Endothelial cell of umbilical vein (primary cell): ENCODE data around the gene FMO1. TPM values are rescaled to one million over a fixed set of nuclear protein-coding genes. Genes with fewer than 3 reads are reported as not detected.

Experiments used
- BruUV-seq: library from RNA; stranded (reverse); fragments of 400-500 nt; replicated peaks from 2 replicates; lab custom pipeline; 2021; lab: Mats Ljungman, UMichigan
- CTCF ChIA-PET: fragments of 300-600, 350-600 bp; sonication (Branson Sonifier 250); formaldehyde crosslinking; loops from one replicate; lab custom pipeline; 2021; ENCODE audit warnings: antibody characterized with exemption, inconsistent platforms; lab: Charles Lee
- POLR2A ChIA-PET: fragments of 300-600, 350-600 bp; sonication (Branson Sonifier 250); formaldehyde crosslinking; loops from one replicate; lab custom pipeline; 2021; ENCODE audit warnings: antibody characterized with exemption, inconsistent platforms; lab: Charles Lee
- DNase-seq: peaks from one replicate; pipeline ENCODE4 v3.0.0-alpha.2; 2011; ENCODE audit warnings: low read depth, low spot score
- FAIRE-seq: peaks from 2 replicates; lab custom pipeline; 2011; peaks lifted over from hg19 to GRCh38; lab: Jason Lieb, UNC
- H2AFZ ChIP-seq: 2 replicates; pipeline ENCODE4 v1.6.0; 2012; ENCODE audit warnings: low read depth, low read length, control low read depth, inconsistent platforms
- H3K27ac ChIP-seq: 2 replicates; pipeline ENCODE4 v1.5.1; 2011; ENCODE audit warnings: low read depth, mild to moderate bottlenecking, control low read depth, low read length, moderate library complexity; ENCODE audit not compliant: insufficient read depth
- H3K27me3 ChIP-seq, 2 experiments: 2 replicates each; pipeline versions ENCODE4 v1.6.0 to v1.6.1; 2011; ENCODE audit warnings: low read length in 2 of 2, mixed read lengths in 1 of 2; ENCODE audit not compliant: control insufficient read depth in 2 of 2, insufficient read depth in 2 of 2
- H3K36me3 ChIP-seq, 2 experiments: 2 replicates in 1 of 2; 3 replicates in 1 of 2; pipeline ENCODE4 v1.5.1; 2011; ENCODE audit warnings: low read length in 2 of 2, mild to moderate bottlenecking in 1 of 2, moderate library complexity in 1 of 2; ENCODE audit not compliant: control insufficient read depth in 2 of 2, insufficient read depth in 2 of 2; ENCODE audit errors: extremely low read depth in 1 of 2
- H3K4me1 ChIP-seq: 3 replicates; pipeline ENCODE4 v1.5.1; 2011; ENCODE audit warnings: mild to moderate bottlenecking, low read length; ENCODE audit not compliant: control insufficient read depth, insufficient read depth; ENCODE audit errors: extremely low read depth
- H3K4me2 ChIP-seq: 2 replicates; pipeline ENCODE4 v1.6.1; 2011; ENCODE audit warnings: low read length, control low read depth, mixed read lengths; ENCODE audit not compliant: insufficient read depth
- H3K4me3 ChIP-seq, 3 experiments: fragments of 200-600 bp in 1 of 3; sonication (generic), shearing (Covaris generic) in 1 of 3; replicated peaks in 1 of 3; 2 replicates each; pipeline ENCODE4 v1.5.1; 2011 to 2016; ENCODE audit warnings: control low read depth in 3 of 3, low read length in 3 of 3, mild to moderate bottlenecking in 2 of 3, inconsistent platforms in 1 of 3, low read depth in 1 of 3, moderate library complexity in 1 of 3; ENCODE audit not compliant: insufficient read depth in 1 of 3
- H3K79me2 ChIP-seq: 2 replicates; pipeline ENCODE4 v1.6.0; 2012; ENCODE audit warnings: low read length, inconsistent platforms; ENCODE audit not compliant: control insufficient read depth, insufficient read depth
- H3K9ac ChIP-seq: replicated peaks from 2 replicates; pipeline ENCODE3; 2011; ENCODE audit warnings: low read length, control low read depth; ENCODE audit not compliant: insufficient read depth; ENCODE audit errors: extremely low read depth
- H3K9me1 ChIP-seq: replicated peaks from 3 replicates; pipeline ENCODE4 v1.6.0; 2011; ENCODE audit warnings: mild to moderate bottlenecking, low read length; ENCODE audit not compliant: control insufficient read depth, insufficient read depth; ENCODE audit errors: extremely low read depth
- H3K9me3 ChIP-seq: replicated peaks from 2 replicates; pipeline ENCODE4 v1.5.1; 2012; ENCODE audit warnings: low read length, inconsistent platforms; ENCODE audit not compliant: control insufficient read depth, insufficient read depth
- H4K20me1 ChIP-seq: replicated peaks from 2 replicates; pipeline ENCODE3; 2011; ENCODE audit warnings: mild to moderate bottlenecking, low read length; ENCODE audit not compliant: control insufficient read depth, insufficient read depth; ENCODE audit errors: extremely low read depth
- EZH2 ChIP-seq: IDR thresholded peaks from 2 replicates; pipeline ENCODE4 v1.6.1; 2012; ENCODE audit warnings: borderline replicate concordance, low read depth, mild to moderate bottlenecking, moderate library complexity, low read length, inconsistent platforms; ENCODE audit not compliant: severe bottlenecking
- FOS ChIP-seq: IDR thresholded peaks from 2 replicates; pipeline ENCODE4 v1.6.1; 2011; ENCODE audit warnings: mild to moderate bottlenecking, low read length, moderate library complexity, borderline replicate concordance; ENCODE audit not compliant: insufficient read depth
- GATA2 ChIP-seq: IDR thresholded peaks from 2 replicates; pipeline ENCODE4 v1.7.0; 2011; ENCODE audit warnings: low read depth, mild to moderate bottlenecking, moderate library complexity, mixed read lengths, low read length; ENCODE audit not compliant: insufficient read length, insufficient read depth
- JUN ChIP-seq: IDR thresholded peaks from 2 replicates; pipeline ENCODE4 v1.6.1; 2011; ENCODE audit warnings: borderline replicate concordance, low read depth; ENCODE audit not compliant: insufficient read length, insufficient read depth
- MYC ChIP-seq: IDR thresholded peaks from one replicate; pipeline ENCODE4 v1.6.1; 2011; ENCODE audit warnings: mild to moderate bottlenecking, low read depth, low read length
- POLR2A ChIP-seq: IDR thresholded peaks from 2 replicates; pipeline ENCODE4 v1.6.1; 2012; ENCODE audit warnings: low read depth, mild to moderate bottlenecking, control low read depth, low read length
- POLR2AphosphoS5 ChIP-seq: IDR thresholded peaks from 2 replicates; pipeline ENCODE4 v1.6.1; 2012; ENCODE audit warnings: low read depth, mild to moderate bottlenecking, control low read depth, low read length, moderate library complexity; ENCODE audit not compliant: insufficient read depth
- dilution Hi-C: fragments of 300-500 bp; cut with MboI; formaldehyde crosslinking; loops from one replicate; pipeline ENCODE4 v1.15.0; 2019; ENCODE audit warnings: low sequenced_read_pairs; ENCODE audit not compliant: extremely low pct_ligation_motif_present
- intact Hi-C: fragments of 100-400 bp; cut with micrococcal nuclease; formaldehyde crosslinking; loops from one replicate; pipeline ENCODE4 v1.10.0; 2022
- polyA plus RNA-seq, 4 experiments: library from polyadenylated mRNA; depleted of rRNA in 3 of 4; stranded (reverse) in 3 of 4; unstranded in 1 of 4; fragments of >200 nt; gene quantifications; 2 replicates each; pipeline versions ENCODE4 v1.2.1 to v1.2.3, GENCODE V29; 2011 to 2012; ENCODE audit warnings: missing spikeins in 1 of 4
- total RNA-seq: library from RNA; stranded (reverse); gene quantifications from 2 replicates; pipeline ENCODE4 v1.2.3, GENCODE V29; 2021
- TF ChIP-seq, protein P1 (sequence below): IDR thresholded peaks from 2 replicates; pipeline ENCODE4 v1.6.1; 2011; ENCODE audit not compliant: insufficient read depth, insufficient read length
- TF ChIP-seq, protein P2 (sequence below), 2 donors: IDR thresholded peaks; 1 replicate in 1 of 2; 2 replicates in 1 of 2; pipeline ENCODE4 v1.5.1; 2011; ENCODE audit warnings: low read length in 2 of 2, mild to moderate bottlenecking in 2 of 2, moderate library complexity in 2 of 2, control low read depth in 1 of 2, inconsistent platforms in 1 of 2, low read depth in 1 of 2; ENCODE audit not compliant: insufficient read depth in 1 of 2; ENCODE audit errors: extremely low read depth in 1 of 2

FMO1 gene
- total and polyA plus RNA-seq, 2 donors (not counting 3 experiments of a cell fraction or from before 2014, with no cell fraction given), result not detected

DNA sequence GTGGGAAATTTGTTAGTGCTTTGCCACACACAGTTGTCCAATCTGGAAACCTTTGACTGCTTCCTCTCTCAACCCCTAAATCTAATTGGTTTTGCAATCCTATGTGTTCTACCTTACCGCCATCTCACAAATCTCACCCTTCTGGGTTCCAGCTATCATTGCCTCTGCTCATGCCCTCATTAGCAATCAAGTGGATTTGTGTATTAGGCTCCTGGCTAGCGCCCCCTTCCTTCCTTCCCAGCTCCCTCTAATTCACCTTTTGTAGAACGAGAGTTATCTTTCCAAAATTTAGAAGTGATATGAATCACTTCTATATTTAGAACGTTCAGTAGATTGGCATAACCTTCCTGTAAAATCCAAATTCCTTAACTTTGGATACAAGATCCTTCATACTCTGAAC lies 18.6 kb downstream of the FMO1 start:
- dilution Hi-C loops, result no loop called here
- no peak for DNase-seq
- no peak for FAIRE-seq
- ChIA-PET POLR2A (no interaction called here), CTCF (no interaction called here)
- no peaks in the 10 kb centered on the region for H3K9me1 ChIP-seq
- no peaks in the 10 kb centered on the region for H3K36me3 ChIP-seq
- no peaks in the 10 kb centered on the region for H3K27me3 ChIP-seq
- H3K4me1 ChIP-seq, result no peaks in the 10 kb centered on the region
- BruUV-seq, result no TSS peak
- H3K4me3 ChIP-seq, result no peak overlapping the region
- H3K27ac ChIP-seq, result no peak overlapping the region
- intact Hi-C loops, result no loop called here
- H2AFZ ChIP-seq, result no peak overlapping the region
- H3K9me3 ChIP-seq, result no peaks in the 10 kb centered on the region
- H4K20me1 ChIP-seq, result no peaks in the 10 kb centered on the region
- H3K4me2 ChIP-seq, result no peak overlapping the region
- no peak for TF ChIP-seq POLR2A
- TF ChIP-seq FOS, result no peak
- TF ChIP-seq, protein P1, sequence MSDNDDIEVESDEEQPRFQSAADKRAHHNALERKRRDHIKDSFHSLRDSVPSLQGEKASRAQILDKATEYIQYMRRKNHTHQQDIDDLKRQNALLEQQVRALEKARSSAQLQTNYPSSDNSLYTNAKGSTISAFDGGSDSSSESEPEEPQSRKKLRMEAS, result no peak
- TF ChIP-seq EZH2, result no peak
- TF ChIP-seq MYC, result no peak
- TF ChIP-seq GATA2, result no peak
- no peak for TF ChIP-seq JUN
- no peak overlapping the region for H3K9ac ChIP-seq
- no peaks in the 10 kb centered on the region for H3K79me2 ChIP-seq

DNA sequence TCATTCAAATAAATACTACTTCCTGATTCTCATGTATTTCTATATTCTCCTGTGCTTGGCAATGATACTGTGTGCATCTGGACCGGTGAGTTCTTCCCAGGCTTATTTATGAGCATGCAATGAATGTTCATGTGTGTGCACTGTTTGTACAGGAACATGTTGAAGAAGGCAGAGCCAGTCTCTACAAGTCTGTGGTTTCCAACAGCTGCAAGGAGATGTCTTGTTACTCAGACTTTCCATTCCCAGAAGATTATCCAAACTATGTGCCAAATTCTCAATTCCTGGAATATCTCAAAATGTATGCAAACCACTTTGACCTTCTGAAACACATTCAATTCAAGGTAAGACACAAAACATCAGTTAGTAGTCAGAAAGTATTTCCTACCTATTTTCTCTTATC lies 19.1 kb downstream of the FMO1 start:
- no peak overlapping the region for H3K27ac ChIP-seq
- H2AFZ ChIP-seq, result no peak overlapping the region
- no peak overlapping the region for H3K9ac ChIP-seq
- dilution Hi-C loops, result no loop called here
- no peaks in the 10 kb centered on the region for H3K27me3 ChIP-seq
- no peaks in the 10 kb centered on the region for H3K36me3 ChIP-seq
- DNase-seq, result no peak
- intact Hi-C loops, result no loop called here
- FAIRE-seq, result no peak
- TF ChIP-seq, protein P2, sequence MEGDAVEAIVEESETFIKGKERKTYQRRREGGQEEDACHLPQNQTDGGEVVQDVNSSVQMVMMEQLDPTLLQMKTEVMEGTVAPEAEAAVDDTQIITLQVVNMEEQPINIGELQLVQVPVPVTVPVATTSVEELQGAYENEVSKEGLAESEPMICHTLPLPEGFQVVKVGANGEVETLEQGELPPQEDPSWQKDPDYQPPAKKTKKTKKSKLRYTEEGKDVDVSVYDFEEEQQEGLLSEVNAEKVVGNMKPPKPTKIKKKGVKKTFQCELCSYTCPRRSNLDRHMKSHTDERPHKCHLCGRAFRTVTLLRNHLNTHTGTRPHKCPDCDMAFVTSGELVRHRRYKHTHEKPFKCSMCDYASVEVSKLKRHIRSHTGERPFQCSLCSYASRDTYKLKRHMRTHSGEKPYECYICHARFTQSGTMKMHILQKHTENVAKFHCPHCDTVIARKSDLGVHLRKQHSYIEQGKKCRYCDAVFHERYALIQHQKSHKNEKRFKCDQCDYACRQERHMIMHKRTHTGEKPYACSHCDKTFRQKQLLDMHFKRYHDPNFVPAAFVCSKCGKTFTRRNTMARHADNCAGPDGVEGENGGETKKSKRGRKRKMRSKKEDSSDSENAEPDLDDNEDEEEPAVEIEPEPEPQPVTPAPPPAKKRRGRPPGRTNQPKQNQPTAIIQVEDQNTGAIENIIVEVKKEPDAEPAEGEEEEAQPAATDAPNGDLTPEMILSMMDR (IDR thresholded peaks at IDR 0.05; ENCODE audit: extremely low read depth in 1 of 2, insufficient read depth in 1 of 2, low read depth in 1 of 2, low read length in 2 of 2), result no peak
- TF ChIP-seq MYC (no peak), GATA2 (no peak), POLR2AphosphoS5 (no peak), JUN (no peak), FOS (no peak), POLR2A (no peak), EZH2 (no peak)
- TF ChIP-seq, protein P1, result no peak
- no peaks in the 10 kb centered on the region for H3K79me2 ChIP-seq
- H3K4me2 ChIP-seq, result no peak overlapping the region
- no peaks in the 10 kb centered on the region for H4K20me1 ChIP-seq
- H3K4me3 ChIP-seq, result no peak overlapping the region
- H3K9me3 ChIP-seq, result no peaks in the 10 kb centered on the region
- no peaks in the 10 kb centered on the region for H3K9me1 ChIP-seq
- no TSS peak for BruUV-seq
- POLR2A ChIA-PET, result no interaction called here
- H3K4me1 ChIP-seq, result no peaks in the 10 kb centered on the region
- CTCF ChIA-PET, result no interaction called here
